Neural cell (in vitro differentiated cells): Measurements from ENCODE around the gene PDE1C.

Experiments used
- EP300 ChIP-seq: fragments of 450-650 bp; conservative IDR thresholded peaks from 2 replicates; pipeline ENCODE4 v1.6.1; 2014; ENCODE audit warnings: antibody characterized with exemption, mild to moderate bottlenecking, moderate library complexity; ENCODE audit not compliant: poor library complexity, severe bottlenecking
- EZH2 ChIP-seq: fragments of 200-600, 300-800 bp; shearing (Covaris generic), sonication (generic); IDR thresholded peaks from 2 replicates; pipeline ENCODE4 v1.6.1; 2014; ENCODE audit warnings: antibody characterized with exemption, low read length, borderline replicate concordance, mild to moderate bottlenecking; ENCODE audit not compliant: insufficient read depth, poor library complexity, severe bottlenecking
- MXI1 ChIP-seq: fragments of 450-650 bp; conservative IDR thresholded peaks from 2 replicates; pipeline ENCODE4 v1.6.1; 2014; ENCODE audit warnings: antibody characterized with exemption, mild to moderate bottlenecking; ENCODE audit not compliant: poor library complexity, severe bottlenecking
- POLR2AphosphoS5 ChIP-seq: IDR thresholded peaks from 2 replicates; pipeline ENCODE4 v1.6.1; 2012
- RAD21 ChIP-seq: fragments of 450-650 bp; conservative IDR thresholded peaks from 2 replicates; pipeline ENCODE4 v1.6.1; 2014; ENCODE audit warnings: antibody characterized with exemption, mild to moderate bottlenecking, moderate library complexity
- SMC3 ChIP-seq: fragments of 450-650 bp; conservative IDR thresholded peaks from 2 replicates; pipeline ENCODE4 v1.6.1; 2014; ENCODE audit warnings: antibody characterized with exemption, mild to moderate bottlenecking, moderate library complexity; ENCODE audit not compliant: poor library complexity
- TAF1 ChIP-seq: IDR thresholded peaks from 2 replicates; pipeline ENCODE4 v1.6.1; 2012; ENCODE audit warnings: low read depth
- TF ChIP-seq, protein P1 (sequence below): fragments of 450-650 bp; IDR thresholded peaks from 2 replicates; pipeline ENCODE4 v1.5.1; 2014; ENCODE audit warnings: antibody characterized with exemption, mild to moderate bottlenecking, moderate library complexity; ENCODE audit not compliant: poor library complexity, severe bottlenecking
- TF ChIP-seq, protein P2 (sequence below): IDR thresholded peaks from 2 replicates; pipeline ENCODE4 v1.6.1; 2012; ENCODE audit warnings: borderline replicate concordance

DNA sequence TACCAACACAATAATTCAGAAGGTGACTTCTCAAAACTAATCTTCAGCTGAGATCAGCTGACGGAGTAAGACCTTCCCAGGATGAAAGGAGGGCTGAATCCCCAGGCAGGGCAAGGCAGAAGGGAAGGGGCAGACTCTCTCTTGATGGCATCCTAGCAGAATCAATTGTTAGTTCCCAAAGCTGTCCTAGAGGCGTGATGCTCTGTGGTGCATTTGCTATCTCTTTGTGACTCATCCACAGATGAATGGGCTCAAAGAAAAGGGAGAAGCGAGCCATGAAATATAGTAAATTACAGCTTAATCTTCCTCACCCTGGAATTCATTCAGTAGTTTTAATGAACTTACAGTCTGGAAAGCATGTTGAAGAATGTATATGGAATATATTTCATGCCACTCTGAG, 37.2 kb downstream of the PDE1C start:
- TF ChIP-seq, protein P1, sequence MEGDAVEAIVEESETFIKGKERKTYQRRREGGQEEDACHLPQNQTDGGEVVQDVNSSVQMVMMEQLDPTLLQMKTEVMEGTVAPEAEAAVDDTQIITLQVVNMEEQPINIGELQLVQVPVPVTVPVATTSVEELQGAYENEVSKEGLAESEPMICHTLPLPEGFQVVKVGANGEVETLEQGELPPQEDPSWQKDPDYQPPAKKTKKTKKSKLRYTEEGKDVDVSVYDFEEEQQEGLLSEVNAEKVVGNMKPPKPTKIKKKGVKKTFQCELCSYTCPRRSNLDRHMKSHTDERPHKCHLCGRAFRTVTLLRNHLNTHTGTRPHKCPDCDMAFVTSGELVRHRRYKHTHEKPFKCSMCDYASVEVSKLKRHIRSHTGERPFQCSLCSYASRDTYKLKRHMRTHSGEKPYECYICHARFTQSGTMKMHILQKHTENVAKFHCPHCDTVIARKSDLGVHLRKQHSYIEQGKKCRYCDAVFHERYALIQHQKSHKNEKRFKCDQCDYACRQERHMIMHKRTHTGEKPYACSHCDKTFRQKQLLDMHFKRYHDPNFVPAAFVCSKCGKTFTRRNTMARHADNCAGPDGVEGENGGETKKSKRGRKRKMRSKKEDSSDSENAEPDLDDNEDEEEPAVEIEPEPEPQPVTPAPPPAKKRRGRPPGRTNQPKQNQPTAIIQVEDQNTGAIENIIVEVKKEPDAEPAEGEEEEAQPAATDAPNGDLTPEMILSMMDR: no peak
- TF ChIP-seq EP300 (no peak), TAF1 (no peak), RAD21 (no peak), EZH2 (no peak), MXI1 (no peak), POLR2AphosphoS5 (no peak), SMC3 (no peak)
- TF ChIP-seq, protein P2, sequence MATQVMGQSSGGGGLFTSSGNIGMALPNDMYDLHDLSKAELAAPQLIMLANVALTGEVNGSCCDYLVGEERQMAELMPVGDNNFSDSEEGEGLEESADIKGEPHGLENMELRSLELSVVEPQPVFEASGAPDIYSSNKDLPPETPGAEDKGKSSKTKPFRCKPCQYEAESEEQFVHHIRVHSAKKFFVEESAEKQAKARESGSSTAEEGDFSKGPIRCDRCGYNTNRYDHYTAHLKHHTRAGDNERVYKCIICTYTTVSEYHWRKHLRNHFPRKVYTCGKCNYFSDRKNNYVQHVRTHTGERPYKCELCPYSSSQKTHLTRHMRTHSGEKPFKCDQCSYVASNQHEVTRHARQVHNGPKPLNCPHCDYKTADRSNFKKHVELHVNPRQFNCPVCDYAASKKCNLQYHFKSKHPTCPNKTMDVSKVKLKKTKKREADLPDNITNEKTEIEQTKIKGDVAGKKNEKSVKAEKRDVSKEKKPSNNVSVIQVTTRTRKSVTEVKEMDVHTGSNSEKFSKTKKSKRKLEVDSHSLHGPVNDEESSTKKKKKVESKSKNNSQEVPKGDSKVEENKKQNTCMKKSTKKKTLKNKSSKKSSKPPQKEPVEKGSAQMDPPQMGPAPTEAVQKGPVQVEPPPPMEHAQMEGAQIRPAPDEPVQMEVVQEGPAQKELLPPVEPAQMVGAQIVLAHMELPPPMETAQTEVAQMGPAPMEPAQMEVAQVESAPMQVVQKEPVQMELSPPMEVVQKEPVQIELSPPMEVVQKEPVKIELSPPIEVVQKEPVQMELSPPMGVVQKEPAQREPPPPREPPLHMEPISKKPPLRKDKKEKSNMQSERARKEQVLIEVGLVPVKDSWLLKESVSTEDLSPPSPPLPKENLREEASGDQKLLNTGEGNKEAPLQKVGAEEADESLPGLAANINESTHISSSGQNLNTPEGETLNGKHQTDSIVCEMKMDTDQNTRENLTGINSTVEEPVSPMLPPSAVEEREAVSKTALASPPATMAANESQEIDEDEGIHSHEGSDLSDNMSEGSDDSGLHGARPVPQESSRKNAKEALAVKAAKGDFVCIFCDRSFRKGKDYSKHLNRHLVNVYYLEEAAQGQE: no peak
